Fibroblast of gingiva (primary cell): ENCODE data around the gene RMND5A.
"Not testable (repeated sequence)": the region's sequence is repeated elsewhere in the genome, so short reads cannot be mapped to it uniquely, and the experiment has no call there.

Experiments
- DNase-seq: peaks from one replicate; pipeline ENCODE4 v3.0.0-alpha.2; 2011; ENCODE audit warnings: low read depth

Gene RMND5A

GRCh38 chr2:86719637-86720539 lies at the start of gene RMND5A:
RMND5A (plus strand) TSS chr2:86720291; CDS start chr2:86720668, 377 bp downstream.
- DNase-seq = peak; percentile 97

- DNase-seq = no peak
Observed at GRCh38 chr2:86671337-86671981, 48.6 kb upstream of the RMND5A start.

GRCh38 chr2:86672027-86672545 lies 48.0 kb upstream of the RMND5A start:
- DNase-seq = no peak

- no peak for DNase-seq
Observed at GRCh38 chr2:86673011-86673410, 47.1 kb upstream of the RMND5A start.

- no peak for DNase-seq
Observed at GRCh38 chr2:86673986-86674670, 46.0 kb upstream of the RMND5A start.

GRCh38 chr2:86675104-86675503 lies 45.0 kb upstream of the RMND5A start:
- DNase-seq = no peak

- no peak for DNase-seq
Observed at GRCh38 chr2:86675511-86676015, 44.5 kb upstream of the RMND5A start.

GRCh38 chr2:86677816-86678215 lies 42.3 kb upstream of the RMND5A start:
- DNase-seq = no peak

- DNase-seq = no peak
Observed at GRCh38 chr2:86679036-86679435, 41.1 kb upstream of the RMND5A start.

- DNase-seq = no peak
Observed at GRCh38 chr2:86685351-86685750, 34.7 kb upstream of the RMND5A start.

GRCh38 chr2:86686460-86686859 lies 33.6 kb upstream of the RMND5A start:
- DNase-seq = no peak

GRCh38 chr2:86686905-86687304 lies 33.2 kb upstream of the RMND5A start:
- DNase-seq = no peak

GRCh38 chr2:86695053-86695691 lies 24.9 kb upstream of the RMND5A start:
- no peak for DNase-seq

GRCh38 chr2:86697551-86698104 lies 22.5 kb upstream of the RMND5A start:
- DNase-seq = no peak

- peak; percentile 9 for DNase-seq
Observed at GRCh38 chr2:86700690-86701089, 19.4 kb upstream of the RMND5A start.

- DNase-seq = peak; percentile 71
Observed at GRCh38 chr2:86703704-86704361, 16.3 kb upstream of the RMND5A start.

- peak; percentile 40 for DNase-seq
Observed at GRCh38 chr2:86704459-86704971, 15.6 kb upstream of the RMND5A start.

GRCh38 chr2:86706220-86706619 lies 13.9 kb upstream of the RMND5A start:
- no peak for DNase-seq

GRCh38 chr2:86706935-86707334 lies 13.2 kb upstream of the RMND5A start:
- no peak for DNase-seq

- DNase-seq = not testable (repeated sequence)
Observed at GRCh38 chr2:86708126-86708525, 12.0 kb upstream of the RMND5A start.
